GM18520 (cell line): ENCODE data around the gene SNX6.
A peak's percentile ranks its signal among the peaks of the same experiment; 100 is the strongest.
"Not testable (repeated sequence)": the region's sequence is repeated elsewhere in the genome, so short reads cannot be mapped to it uniquely, and the experiment has no call there.

Experiments
- ATAC-seq: cut with Tn5 transposase; IDR thresholded peaks from one replicate; pipeline ENCODE4 v1.9.1; 2021; ENCODE audit not compliant: unreplicated experiment

Gene SNX6

GRCh38 chr14:34569750-34570149, 60.2 kb downstream of the SNX6 start:
- no peak for ATAC-seq

GRCh38 chr14:34568803-34569202, 61.1 kb downstream of the SNX6 start:
- ATAC-seq = no peak

GRCh38 chr14:34562776-34563150, 67.2 kb downstream of the SNX6 start:
- ATAC-seq = no peak

GRCh38 chr14:34562037-34562775, 67.7 kb downstream of the SNX6 start:
- not testable (repeated sequence) for ATAC-seq

GRCh38 chr14:34556498-34556829, 73.5 kb downstream of the SNX6 start:
- ATAC-seq = peak; percentile 32

- peak; percentile 59 for ATAC-seq
These were observed 74.1 kb downstream of the SNX6 start for GRCh38 chr14:34555583-34556497.

- ATAC-seq = no peak
These were observed 75.3 kb downstream of the SNX6 start for GRCh38 chr14:34554540-34555250.

- ATAC-seq = not testable (repeated sequence)
These were observed 80.5 kb downstream of the SNX6 start for GRCh38 chr14:34549276-34549966.

GRCh38 chr14:34548472-34548981, 81.4 kb downstream of the SNX6 start:
- ATAC-seq = no peak

GRCh38 chr14:34547136-34547520, 82.8 kb downstream of the SNX6 start:
- peak; percentile 30 for ATAC-seq

- peak; percentile 59 for ATAC-seq
These were observed 83.4 kb downstream of the SNX6 start for GRCh38 chr14:34546272-34547135.

GRCh38 chr14:34540181-34541059, 89.5 kb downstream of the SNX6 start:
- not testable (repeated sequence) for ATAC-seq

- ATAC-seq = peak; percentile 100
These were observed 90.4 kb downstream of the SNX6 start, which contains the start of gene EAPP for GRCh38 chr14:34539407-34540180. EAPP (minus strand) TSS chr14:34539701; CDS start chr14:34539628, 73 bp downstream.

- ATAC-seq = no peak
These were observed 91.0 kb downstream of the SNX6 start for GRCh38 chr14:34538871-34539406.

- ATAC-seq = not testable (repeated sequence)
These were observed 91.9 kb downstream of the SNX6 start for GRCh38 chr14:34538096-34538495.

GRCh38 chr14:34537677-34538009, 92.3 kb downstream of the SNX6 start:
- no peak for ATAC-seq

GRCh38 chr14:34536951-34537676, 92.8 kb downstream of the SNX6 start:
- ATAC-seq = no peak
